Activated CD8-positive, alpha-beta memory T cell treated with anti-CD3 and anti-CD28 coated beads, Interleukin-2, amount 50 U/mL, for 48 hours (primary cell): ENCODE measurements around the gene FGGY.
"Not testable (repeated sequence)": the region's sequence is repeated elsewhere in the genome, so short reads cannot be mapped to it uniquely, and the experiment has no call there.

Source experiments
- DNase-seq: peaks from one replicate; pipeline ENCODE4 v3.0.0-alpha.2; 2020

The FGGY gene

DNA sequence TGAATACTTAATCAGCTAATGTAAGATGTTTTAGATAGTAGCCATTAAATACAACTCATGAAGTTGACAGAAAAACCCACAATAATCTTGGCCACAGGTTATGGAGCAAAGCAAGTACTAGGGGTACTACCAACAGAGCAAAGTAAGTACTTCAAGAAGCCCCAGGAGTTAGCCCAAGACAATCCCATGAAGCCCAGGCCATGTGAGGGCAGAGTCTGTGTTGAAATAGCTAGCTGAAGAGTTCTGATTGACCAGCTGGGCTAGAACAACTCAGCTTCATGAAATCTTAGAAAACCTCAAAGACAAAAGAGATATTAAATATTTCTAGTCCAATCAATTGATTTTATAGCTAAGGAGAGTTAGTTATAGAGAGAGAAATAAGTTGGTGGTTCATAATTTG lies 304.9 kb downstream of the FGGY start:
- DNase-seq = no peak

DNA sequence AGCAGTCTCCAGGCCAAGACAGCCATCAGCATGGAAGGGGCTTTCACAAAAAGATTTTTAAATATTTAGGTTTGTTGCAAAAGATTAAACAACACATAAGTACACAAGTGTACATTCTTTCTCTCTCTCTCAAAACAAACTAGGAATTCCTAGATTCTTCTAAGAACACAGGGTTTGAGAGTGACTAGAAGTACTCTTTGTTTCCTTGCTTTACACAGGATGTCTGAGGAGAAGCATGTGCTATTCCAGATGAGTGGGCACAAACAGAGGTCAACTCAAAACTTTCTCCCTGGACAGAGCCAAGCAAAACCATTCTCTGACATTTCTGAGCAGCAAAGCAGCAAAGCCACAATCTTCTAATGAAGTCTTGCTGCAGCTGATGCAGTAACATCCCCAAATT lies 307.3 kb downstream of the FGGY start:
- DNase-seq = no peak

DNA sequence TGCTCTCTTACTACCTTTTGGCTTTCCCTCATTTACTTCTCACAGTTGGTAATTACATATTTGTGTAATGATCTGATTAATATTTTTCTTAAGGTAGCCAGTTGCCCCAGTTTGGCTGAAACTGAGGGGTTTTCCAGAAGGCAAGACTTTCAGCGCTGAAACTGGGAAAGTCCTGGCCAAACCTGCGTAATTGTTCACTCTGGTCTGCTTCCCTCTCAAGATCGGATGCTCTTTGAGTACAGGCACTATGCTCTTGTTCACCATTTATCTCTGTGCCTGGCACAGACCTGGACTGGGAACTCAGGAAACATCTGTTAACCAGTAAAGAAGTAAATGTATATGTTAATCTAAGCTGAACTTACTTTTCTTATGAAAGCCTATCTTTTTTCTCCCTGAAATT lies 308.3 kb downstream of the FGGY start:
- no peak for DNase-seq

DNA sequence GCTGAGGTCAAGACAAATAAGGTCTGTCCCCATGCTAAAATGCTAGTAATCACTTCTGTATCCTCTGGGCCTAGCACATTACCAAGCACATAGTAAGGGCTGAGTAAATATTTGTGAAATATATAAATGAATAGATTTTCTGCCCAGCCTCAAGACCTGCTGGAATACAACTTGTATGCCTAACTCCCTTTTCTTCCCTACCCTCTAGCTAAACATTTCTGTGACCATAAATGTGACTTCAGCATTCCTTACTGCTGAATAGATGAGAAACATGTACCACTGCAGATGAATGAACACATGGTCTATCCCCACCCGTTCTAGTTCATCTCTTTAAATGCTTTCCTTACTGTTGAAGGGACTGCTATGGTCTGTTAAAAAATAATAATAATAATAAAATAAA lies 308.9 kb downstream of the FGGY start:
- no peak for DNase-seq

DNA sequence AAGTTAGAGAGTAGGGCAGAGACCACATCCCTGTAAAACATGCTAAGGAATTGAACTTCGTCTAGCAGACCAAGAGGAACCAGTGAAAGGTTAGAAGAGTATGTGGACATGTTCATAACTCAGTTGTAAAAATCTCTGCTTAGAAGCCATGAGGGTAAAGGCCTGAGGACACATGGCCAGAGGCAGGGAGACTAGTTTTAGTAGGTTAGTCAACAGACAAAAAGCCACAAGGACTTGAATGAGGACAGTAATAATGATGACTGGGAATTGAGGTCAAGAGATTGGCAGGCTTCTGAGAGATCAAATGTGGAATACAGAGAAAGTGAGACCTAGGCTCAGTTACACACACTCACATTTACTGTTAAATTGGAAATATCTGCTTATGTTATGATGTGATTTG lies 312.4 kb downstream of the FGGY start:
- no peak for DNase-seq

DNA sequence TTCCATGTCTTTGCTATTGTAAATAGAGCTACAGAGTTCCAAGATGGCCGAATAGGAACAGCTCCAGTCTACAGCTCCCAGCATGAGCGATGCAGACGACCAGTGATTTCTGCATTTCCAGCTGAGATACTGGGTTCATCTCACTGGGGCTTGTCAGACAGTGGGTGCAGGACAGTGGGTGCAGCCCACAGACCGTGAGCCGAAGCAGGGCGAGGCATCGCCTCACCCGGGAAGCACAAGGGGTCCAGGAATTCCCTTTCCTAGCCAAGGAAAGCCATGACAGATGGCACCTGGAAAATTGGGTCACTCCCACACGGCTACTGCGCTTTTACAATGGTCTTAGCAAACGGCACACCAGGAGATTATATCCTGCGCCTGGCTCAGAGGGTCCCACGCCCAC lies 313.6 kb downstream of the FGGY start:
- not testable (repeated sequence) for DNase-seq

DNA sequence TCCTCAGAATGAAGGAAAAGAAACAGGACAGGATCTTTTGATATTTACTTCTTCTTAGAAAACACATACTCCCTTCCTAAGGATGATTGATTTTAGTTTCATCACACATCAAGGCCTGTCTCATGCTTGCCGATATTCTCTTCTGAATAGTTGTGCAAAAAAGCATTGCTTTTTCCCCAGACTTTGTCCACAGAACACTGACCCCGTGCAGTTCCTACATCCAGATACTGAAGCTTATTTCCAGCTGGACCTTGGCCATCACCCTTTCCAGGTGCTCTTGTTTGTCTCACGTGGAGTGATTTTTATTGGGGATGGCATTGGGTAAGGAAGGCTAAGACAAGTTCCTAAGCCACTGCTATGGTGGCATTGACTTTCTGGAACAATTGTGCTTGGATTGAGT lies 320.5 kb downstream of the FGGY start:
- no peak for DNase-seq

DNA sequence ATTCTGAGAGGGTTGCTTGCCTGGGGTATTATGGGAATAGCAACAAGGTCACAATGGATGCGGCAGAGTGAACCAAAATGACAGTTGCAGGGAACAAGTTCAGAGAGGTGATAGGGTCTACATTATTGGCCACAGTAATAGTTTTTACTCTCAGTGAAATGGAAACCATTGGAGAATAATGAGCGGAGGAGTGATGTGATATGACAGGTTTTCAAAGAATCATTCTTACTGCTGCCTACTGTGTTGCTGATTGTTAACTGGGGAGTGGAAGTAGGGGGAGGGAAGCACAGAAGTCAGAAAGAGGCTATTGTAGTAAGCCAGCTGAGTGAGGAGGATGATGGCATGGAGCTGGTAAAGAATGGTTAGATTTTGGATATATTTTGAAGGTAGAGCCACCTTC lies 322.7 kb downstream of the FGGY start:
- no peak for DNase-seq

DNA sequence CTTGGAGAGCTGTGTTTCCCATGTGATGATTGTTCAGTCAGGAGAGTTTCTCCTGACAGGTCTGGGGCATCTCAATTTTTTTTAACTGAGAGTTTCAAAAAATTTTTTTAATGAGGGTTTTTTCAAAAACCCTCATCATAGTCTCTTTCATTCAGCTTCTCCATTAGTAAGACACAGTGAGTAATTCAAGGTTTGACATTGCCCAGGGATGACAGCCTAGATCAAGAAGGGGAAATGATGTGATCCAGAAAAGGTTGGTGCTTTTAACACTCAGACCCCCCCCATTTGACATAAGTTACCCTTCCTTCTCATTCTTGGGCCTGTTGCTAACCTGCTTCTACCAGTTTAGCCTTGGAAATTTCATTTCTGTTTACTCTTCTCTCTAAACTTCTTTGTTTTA lies 328.5 kb downstream of the FGGY start:
- DNase-seq = no peak

DNA sequence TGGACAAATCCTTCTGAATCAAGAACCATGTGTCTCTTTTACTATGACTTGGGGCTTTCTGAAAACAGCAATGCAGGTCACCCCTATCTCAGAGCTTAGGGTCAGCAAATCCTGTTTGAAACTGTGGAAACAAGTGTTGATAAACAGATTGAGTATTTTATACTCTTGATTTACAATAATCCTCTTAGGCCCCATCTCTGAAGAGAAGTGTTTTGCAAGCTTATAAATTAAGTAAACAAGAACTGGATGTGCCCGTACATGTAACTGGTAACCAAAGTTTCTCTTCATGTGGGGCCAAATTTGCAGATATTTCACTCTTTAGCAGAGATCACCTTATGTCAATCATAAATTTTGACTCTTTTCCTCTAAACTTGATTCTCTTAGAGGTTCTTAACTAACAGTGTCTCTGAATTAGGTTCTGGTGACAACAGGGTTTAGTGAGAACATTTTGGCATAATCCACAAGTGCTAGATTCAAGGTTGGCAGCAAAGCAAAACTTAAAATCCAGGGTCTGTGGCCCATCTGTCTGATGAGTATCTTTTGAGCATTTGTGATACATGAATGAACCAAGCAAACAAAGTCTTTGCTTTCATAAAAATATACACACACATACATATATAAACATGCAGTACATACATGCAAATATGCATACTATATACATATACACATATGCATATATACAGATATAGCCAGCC lies 334.8 kb downstream of the FGGY start:
- DNase-seq = no peak

DNA sequence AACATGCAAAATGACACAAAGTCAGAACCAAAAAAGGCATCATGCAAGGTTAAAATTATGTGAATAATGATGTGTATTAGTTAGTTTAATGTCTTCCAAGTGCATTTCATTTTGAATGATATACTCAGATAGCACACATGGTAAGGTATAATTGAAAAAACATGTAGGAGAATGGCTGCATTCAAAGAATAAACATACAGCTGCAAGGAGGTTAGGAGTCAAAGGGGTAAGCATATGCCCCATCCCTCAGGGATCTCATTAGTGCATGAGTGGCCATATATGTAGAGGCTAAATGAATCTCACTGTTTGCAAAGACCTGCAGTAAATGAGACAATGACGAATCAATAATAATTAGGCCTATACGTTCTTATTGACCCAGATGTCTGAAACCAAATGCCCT lies 338.2 kb downstream of the FGGY start:
- DNase-seq = no peak

DNA sequence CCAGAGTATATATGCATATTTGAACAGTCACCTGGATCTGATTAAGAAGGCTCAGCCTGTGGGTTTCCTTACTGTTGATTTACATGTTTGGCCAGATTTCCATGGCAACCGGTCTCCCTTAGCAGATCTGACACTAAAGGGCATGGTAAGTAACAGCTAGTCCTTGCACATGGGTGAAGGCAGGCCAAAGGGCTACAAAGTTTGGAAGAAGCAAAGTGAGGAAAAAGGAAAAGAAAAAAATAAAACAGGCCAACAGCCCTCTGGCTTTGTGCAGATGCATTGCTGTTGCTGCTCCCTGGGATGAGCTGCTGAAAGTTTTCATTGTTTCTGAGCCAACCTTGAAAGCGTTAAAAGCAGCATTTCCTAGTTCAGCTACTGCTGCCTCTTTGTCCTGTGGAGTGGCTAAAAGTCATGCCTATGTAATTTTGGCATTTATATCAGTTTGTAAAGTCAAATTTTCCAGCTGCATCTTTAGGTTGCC lies 341.4 kb downstream of the FGGY start:
- no peak for DNase-seq

DNA sequence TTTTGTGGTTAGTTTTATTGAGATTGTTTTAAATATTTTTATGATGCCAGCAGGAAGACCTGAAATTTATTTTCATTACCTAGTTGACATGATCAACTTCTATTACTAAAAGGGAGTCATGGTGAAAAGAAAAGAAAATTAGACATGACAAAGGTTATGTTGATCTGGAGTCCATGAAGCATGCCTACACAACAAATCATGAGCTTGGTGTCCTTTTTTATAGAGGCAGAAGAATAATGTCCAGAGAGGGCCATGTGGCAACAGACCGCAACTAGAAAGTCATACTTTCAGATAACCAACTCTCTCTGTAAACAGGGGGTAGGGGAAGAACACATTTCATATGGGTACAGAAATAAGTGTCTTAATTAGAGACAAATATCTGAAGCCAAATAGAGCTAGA lies 342.4 kb downstream of the FGGY start:
- no peak for DNase-seq

DNA sequence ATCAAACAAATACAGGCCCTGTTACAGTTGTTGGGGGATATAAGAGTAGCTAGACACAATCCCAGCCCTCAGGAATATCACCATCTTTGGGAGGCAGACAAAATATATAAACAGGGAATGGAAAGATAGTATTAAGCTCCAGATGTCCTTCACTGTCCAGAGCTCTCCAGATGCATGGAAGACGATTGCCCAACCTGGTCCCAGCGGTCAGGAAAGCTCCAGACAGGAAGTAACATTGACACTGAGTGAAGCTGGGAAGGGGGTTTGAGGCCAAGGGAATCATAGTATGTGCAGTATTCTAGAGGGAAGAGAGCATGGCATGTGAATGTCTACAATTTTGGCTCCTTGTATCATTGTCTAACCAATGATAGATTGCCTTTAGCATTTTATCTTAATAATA lies 344.0 kb downstream of the FGGY start:
- no peak for DNase-seq

DNA sequence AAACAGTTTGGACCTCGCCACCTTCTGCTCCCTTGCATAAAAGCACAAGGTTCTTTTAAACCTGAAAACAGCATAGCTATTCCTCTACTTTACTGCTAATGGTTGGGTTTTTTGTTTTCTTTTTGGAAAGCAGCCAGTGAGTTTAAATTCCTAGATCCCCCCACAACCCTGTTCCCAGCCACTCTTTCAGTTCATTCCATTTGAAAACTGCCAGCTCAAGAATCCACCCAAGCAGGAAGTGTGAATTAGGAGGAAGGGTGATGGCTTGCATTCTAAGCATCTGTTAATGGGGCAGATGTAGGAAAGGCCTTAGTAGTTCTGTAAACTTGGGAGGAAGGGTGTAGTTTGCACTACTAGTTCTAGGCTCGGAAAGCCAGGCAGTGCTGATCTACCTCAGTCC lies 344.9 kb downstream of the FGGY start:
- no peak for DNase-seq

DNA sequence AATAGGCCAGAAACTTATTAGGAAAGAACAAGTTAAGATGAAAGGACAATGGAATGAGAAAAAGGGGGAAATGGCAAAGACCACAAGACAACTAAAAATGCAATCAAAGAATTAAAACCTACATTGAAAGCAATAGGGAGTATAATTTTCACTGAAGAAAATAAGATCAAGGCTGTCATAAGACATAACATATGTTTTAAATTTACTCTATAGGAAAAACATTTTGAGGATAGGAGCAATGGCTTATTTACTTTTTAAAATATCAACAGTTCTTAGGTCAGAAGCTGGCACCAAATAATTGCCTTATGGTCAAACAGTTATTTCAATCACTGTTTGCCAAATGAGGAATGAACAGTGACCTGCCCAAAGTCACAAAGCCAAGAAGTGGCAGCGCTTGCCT lies 346.6 kb downstream of the FGGY start:
- no peak for DNase-seq

DNA sequence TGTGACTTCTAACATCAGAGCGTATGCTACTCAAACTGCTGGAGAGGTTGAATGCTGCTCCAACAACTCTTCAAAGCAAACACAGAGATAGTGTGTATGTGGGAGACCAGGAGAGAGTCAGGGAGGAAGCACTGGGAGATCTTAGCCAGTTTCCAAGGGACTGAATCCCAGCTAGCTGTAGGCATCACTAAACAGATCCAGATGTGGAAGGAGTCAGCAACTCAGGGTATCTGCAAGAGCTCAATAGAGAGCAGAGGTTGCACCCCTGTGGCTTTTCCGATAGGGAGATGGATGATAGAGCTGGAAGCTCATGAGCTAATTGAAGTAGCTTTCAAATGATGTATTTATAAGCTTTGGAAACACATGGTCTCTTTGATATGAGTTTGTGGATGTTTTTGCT lies 349.0 kb downstream of the FGGY start:
- DNase-seq = no peak

DNA sequence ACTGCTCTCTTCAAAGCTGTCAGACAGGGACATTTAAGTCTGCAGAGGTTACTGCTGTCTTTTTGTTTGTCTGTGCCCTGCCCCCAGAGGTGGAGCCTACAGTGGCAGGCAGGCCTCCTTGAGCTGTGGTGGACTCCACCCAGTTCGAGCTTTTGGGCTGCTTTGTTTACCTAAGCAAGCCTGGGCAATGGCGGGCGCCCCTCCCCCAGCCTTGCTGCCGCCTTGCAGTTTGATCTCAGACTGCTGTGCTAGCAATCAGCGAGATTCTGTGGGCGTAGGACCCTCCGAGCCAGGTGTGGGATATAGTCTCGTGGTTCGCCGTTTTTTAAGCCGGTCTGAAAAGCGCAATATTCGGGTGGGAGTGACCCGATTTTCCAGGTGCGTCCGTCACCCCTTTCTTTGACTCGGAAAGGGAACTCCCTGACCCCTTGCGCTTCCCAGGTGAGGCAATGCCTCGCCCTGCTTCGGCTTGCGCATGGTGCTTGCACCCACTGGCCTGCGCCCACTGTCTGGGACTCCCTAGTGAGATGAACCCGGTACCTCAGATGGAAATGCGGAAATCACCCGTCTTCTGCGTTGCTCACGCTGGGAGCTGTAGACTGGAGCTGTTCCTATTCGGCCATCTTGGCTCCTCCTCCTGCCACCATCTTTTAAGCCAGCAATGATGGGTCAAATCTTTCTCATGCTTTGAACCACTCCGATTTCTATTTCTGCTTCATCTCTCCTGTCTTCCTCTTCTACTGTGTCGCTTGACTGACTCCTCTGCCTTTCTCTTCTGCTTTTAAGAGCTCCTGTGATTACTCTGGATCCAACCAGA lies 356.5 kb downstream of the FGGY start:
- DNase-seq = not testable (repeated sequence)

DNA sequence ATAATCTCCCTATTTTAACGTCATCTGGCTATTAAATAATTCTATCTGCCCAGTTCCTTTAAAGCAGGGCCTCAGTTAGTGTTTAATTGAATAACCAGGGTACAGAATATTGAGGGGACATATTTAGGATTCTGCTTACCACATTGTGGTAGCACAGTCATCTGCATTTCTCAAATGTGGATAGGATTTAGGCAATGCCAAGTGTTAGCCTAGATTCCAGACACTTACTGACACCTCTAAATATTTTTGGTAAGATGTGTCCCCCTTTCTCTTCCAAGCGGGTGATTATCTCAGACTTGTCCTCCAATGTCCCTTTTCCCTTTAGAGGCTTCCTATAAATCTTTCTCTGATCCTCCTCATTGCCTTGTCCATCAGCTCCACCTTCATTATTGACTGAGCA lies 357.1 kb downstream of the FGGY start:
- no peak for DNase-seq

DNA sequence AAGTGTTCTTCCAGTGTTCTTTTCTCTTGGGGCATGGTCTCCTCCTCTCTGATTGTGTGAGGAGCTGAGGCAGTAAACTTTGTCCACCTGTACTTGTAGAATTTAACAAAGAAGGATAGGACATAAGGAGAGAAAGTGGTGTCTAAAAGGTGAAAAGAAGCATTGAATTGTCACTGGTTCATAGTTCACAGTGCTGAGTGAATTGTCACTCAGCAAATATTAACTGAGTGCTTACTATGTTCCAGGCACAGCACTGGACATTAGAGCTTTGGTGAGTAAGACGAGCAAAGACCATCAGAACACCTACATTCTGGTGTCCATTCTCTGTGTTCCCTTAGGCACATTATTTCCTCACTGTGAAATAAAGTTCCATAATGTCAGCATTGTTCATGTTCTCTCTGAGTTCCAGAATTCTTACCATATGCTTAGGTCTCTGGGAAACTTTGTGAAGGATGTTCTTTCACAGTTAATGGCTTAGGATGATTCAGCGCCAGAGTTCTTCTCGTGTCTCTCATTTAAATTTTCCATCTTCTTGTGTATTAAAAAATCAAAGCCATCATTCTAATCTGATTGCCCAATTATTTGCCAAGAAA lies 361.1 kb downstream of the FGGY start:
- DNase-seq = no peak

DNA sequence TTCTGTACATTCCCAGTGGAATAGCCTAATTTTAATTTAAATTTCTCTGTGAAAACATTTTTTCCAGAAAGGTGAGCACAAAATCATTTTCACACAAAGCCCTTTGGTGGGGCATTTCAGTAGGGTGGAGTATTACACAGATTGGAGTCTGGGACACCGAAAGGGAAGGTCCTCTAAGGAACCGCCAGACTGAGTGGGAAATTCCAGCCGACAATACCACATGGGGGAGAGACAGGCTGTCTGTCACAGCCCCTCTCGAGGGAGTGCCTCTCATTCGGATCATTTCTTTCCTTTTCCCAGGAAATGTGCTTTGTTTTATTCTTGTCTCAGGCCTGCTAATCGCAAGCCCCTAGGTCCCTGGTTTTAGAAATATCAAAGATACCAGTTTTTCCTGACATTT lies 367.3 kb downstream of the FGGY start:
- no peak for DNase-seq

DNA sequence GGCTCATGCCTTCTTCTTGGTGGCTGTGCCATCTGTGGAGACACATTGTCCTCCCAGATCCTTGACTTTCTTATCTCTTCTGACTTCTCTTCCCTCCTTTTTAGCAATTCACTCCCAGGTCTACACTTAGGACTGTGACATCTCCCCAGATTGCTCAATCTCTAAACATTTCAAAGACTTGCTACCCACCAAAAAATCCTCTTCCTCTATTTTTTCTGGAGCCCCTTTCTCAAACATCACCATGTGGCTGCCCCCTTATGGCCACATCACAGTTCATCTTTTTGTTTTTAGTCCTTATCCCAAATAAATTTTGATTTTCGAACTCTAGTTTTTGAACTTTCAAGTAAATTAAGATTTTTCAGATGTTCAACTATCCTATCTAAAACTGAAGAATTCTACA lies 369.2 kb downstream of the FGGY start:
- no peak for DNase-seq

DNA sequence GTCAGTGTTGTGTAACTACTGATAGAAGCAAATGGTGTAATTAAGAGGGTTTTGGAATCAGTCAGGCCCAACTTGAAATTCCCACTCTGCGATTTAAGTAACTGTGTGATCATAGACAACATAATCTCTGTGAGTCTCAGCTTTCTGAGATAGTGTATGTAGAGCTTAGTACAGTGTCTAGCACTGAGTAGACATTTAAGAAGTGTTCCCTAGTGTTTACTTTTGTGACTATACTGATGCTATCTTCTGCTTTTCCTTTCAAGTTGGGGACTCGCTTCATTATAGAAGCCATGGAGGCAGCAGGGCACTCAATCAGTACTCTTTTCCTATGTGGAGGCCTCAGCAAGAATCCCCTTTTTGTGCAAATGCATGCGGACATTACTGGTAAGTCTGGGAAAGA lies 370.1 kb downstream of the FGGY start:
- DNase-seq = no peak

DNA sequence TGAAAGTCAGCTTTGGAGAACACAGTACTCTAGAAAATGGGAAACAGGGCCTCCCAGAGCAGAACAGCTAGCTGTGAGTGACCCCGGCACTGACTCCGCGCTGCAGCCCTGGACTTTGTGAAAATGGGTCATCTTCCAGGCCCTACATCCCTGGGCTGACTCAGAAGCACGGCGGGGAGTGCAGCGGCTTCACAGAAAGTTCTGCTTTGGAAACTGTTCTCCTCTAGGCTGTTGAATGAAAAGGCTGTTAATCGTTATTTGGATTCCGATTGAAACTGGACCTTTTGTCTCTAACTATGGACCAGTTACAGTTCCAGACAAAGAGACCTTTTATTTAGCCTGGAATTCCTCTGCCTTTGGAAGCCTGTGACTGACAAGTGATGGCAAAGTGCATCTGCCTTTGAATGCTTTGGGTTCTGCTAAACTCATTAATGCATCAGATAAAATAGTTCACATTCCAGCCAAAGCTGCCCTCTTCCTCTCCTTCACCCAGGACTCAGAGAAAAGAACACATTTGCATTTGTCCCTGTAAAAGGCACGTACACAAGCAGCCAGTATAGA lies 372.9 kb downstream of the FGGY start:
- DNase-seq = no peak
